Stomach (tissue), 4 donors: ENCODE results near the gene CSF1.

Experiments used
- EP300 ChIP-seq: sonication (generic); formaldehyde crosslinking; IDR thresholded peaks from one replicate; pipeline ENCODE4 v1.6.1; 2017; ENCODE audit warnings: antibody characterized with exemption
- POLR2A ChIP-seq, 4 donors: fragments of 450-650 bp; IDR thresholded peaks; one replicate each; pipeline ENCODE4 v1.6.1; 2016; ENCODE audit warnings: antibody characterized with exemption in 4 of 4, control low read depth in 2 of 4, mild to moderate bottlenecking in 1 of 4, moderate library complexity in 1 of 4
- POLR2AphosphoS5 ChIP-seq, 3 donors: sonication (generic); formaldehyde crosslinking; IDR thresholded peaks; one replicate each; pipeline ENCODE4 v1.6.1; 2016; ENCODE audit warnings: antibody characterized with exemption in 3 of 3
- TF ChIP-seq, protein P1 (sequence below), 7 experiments: fragments of 450-650 bp in 4 of 7; fragments of 200-600 bp in 3 of 7; sonication (generic) in 3 of 7; IDR thresholded peaks; one replicate each; pipeline ENCODE4 v1.5.1; 2016 to 2019; ENCODE audit warnings: antibody characterized with exemption in 7 of 7, control low read depth in 2 of 7, mild to moderate bottlenecking in 1 of 7

- TF ChIP-seq POLR2AphosphoS5 (IDR thresholded peaks at IDR 0.05) (no peak), POLR2A (IDR thresholded peaks at IDR 0.05) (no peak), EP300 (no peak)
- TF ChIP-seq, protein P1, sequence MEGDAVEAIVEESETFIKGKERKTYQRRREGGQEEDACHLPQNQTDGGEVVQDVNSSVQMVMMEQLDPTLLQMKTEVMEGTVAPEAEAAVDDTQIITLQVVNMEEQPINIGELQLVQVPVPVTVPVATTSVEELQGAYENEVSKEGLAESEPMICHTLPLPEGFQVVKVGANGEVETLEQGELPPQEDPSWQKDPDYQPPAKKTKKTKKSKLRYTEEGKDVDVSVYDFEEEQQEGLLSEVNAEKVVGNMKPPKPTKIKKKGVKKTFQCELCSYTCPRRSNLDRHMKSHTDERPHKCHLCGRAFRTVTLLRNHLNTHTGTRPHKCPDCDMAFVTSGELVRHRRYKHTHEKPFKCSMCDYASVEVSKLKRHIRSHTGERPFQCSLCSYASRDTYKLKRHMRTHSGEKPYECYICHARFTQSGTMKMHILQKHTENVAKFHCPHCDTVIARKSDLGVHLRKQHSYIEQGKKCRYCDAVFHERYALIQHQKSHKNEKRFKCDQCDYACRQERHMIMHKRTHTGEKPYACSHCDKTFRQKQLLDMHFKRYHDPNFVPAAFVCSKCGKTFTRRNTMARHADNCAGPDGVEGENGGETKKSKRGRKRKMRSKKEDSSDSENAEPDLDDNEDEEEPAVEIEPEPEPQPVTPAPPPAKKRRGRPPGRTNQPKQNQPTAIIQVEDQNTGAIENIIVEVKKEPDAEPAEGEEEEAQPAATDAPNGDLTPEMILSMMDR (IDR thresholded peaks at IDR 0.05), result no peak
These were observed 28.8 kb upstream of the CSF1 start for GRCh38 chr1:109881906-109882287.
